H1 (cell line): ENCODE results near the gene NRSN2. TPM values are rescaled to one million over a fixed set of nuclear protein-coding genes. Genes with fewer than 3 reads are reported as not detected.

ENCODE experiments used
- CTCF ChIA-PET: fragments of 300-600 bp; sonication (Branson Sonifier 250); formaldehyde crosslinking; loops from one replicate; lab custom pipeline; 2021; ENCODE audit not compliant: partially characterized antibody; lab: Charles Lee
- POLR2A ChIA-PET: fragments of 300-600 bp; sonication (Branson Sonifier 250); formaldehyde crosslinking; loops from one replicate; lab custom pipeline; 2021; ENCODE audit warnings: inconsistent platforms; ENCODE audit not compliant: partially characterized antibody; lab: Charles Lee
- DNase-seq, 2 experiments: peaks; one replicate each; pipeline versions ENCODE4 v3.0.0 to v3.0.0-alpha.2; 2010 to 2022; ENCODE audit warnings: low spot score in 2 of 2, low read depth in 1 of 2, mixed read lengths in 1 of 2
- FAIRE-seq: peaks from 2 replicates; lab custom pipeline; 2011; peaks lifted over from hg19 to GRCh38; lab: Jason Lieb, UNC
- H2AFZ ChIP-seq: 2 replicates; pipeline ENCODE4 v1.8.1; 2012; ENCODE audit warnings: low read length, inconsistent platforms
- H2AK5ac ChIP-seq: 2 replicates; pipeline ENCODE4 v1.6.1; 2013; ENCODE audit warnings: low read depth, low read length
- H2BK120ac ChIP-seq: replicated peaks from 2 replicates; pipeline ENCODE3; 2013; ENCODE audit warnings: low read depth, low read length, inconsistent platforms
- H2BK12ac ChIP-seq: 2 replicates; pipeline ENCODE4 v1.6.1; 2013; ENCODE audit warnings: low read depth, low read length
- H2BK15ac ChIP-seq: 2 replicates; pipeline ENCODE4 v1.6.1; 2013; ENCODE audit warnings: low read length
- H2BK20ac ChIP-seq: 2 replicates; pipeline ENCODE4 v1.6.1; 2013; ENCODE audit warnings: low read length
- H2BK5ac ChIP-seq: 2 replicates; pipeline ENCODE4 v1.6.1; 2013; ENCODE audit warnings: low read depth, low read length
- H3K14ac ChIP-seq: 2 replicates; pipeline ENCODE4 v1.6.1; 2013; ENCODE audit warnings: inconsistent platforms; ENCODE audit not compliant: insufficient read length
- H3K18ac ChIP-seq: 2 replicates; pipeline ENCODE4 v1.6.1; 2013; ENCODE audit warnings: low read length; ENCODE audit errors: extremely low read depth
- H3K23ac ChIP-seq: 2 replicates; pipeline ENCODE4 v1.6.1; 2013; ENCODE audit warnings: inconsistent platforms; ENCODE audit not compliant: insufficient read length
- H3K23me2 ChIP-seq: 2 replicates; pipeline ENCODE4 v1.6.1; 2013; ENCODE audit warnings: low read depth, low read length
- H3K27ac ChIP-seq: 2 replicates; pipeline ENCODE4 v1.6.1; 2011; ENCODE audit warnings: low read depth, low read length, inconsistent platforms
- H3K27me3 ChIP-seq, 4 experiments: replicated peaks in 1 of 4; 1 replicate in 1 of 4; 2 replicates in 3 of 4; pipeline versions ENCODE4 v1.6.1 to v1.8.1; 2011 to 2013; ENCODE audit warnings: low read length in 3 of 4, mild to moderate bottlenecking in 3 of 4, inconsistent platforms in 2 of 4, mixed read lengths in 2 of 4, moderate library complexity in 1 of 4; ENCODE audit not compliant: control insufficient read depth in 3 of 4, insufficient read depth in 3 of 4; ENCODE audit errors: extremely low read depth in 1 of 4
- H3K36me3 ChIP-seq, 4 experiments: 2 replicates each; pipeline versions ENCODE4 v1.6.1 to v1.8.1; 2011 to 2013; ENCODE audit warnings: mild to moderate bottlenecking in 4 of 4, low read length in 3 of 4, moderate library complexity in 2 of 4, control low read depth in 1 of 4, inconsistent platforms in 1 of 4; ENCODE audit not compliant: insufficient read depth in 4 of 4, control insufficient read depth in 2 of 4
- H3K4ac ChIP-seq: replicated peaks from 2 replicates; pipeline ENCODE3; 2013; ENCODE audit warnings: low read length, low read depth, mixed read lengths, inconsistent platforms; ENCODE audit not compliant: insufficient read length
- H3K4me1 ChIP-seq, 4 experiments: replicated peaks in 1 of 4; 1 replicate in 1 of 4; 2 replicates in 3 of 4; pipeline versions ENCODE4 v1.6.1 to v1.8.1; 2011 to 2013; ENCODE audit warnings: low read length in 3 of 4, inconsistent platforms in 2 of 4, mixed read lengths in 1 of 4; ENCODE audit not compliant: insufficient read depth in 4 of 4, control insufficient read depth in 3 of 4
- H3K4me2 ChIP-seq, 2 experiments: 2 replicates each; pipeline versions ENCODE4 v1.6.1 to v1.8.1; 2011 to 2013; ENCODE audit warnings: low read depth in 2 of 2, low read length in 2 of 2, control low read depth in 1 of 2, inconsistent platforms in 1 of 2, mild to moderate bottlenecking in 1 of 2; ENCODE audit not compliant: insufficient read depth in 1 of 2
- H3K4me3 ChIP-seq, 4 experiments: fragments of 200-600, 300-600 bp in 1 of 4; sonication (generic), shearing (Covaris generic), sonication (Bioruptor Twin) in 1 of 4; 2 replicates each; pipeline versions ENCODE4 v1.5.1 to v1.8.1; 2011 to 2016; ENCODE audit warnings: low read length in 4 of 4, low read depth in 3 of 4, control low read depth in 2 of 4, inconsistent platforms in 2 of 4, mild to moderate bottlenecking in 2 of 4, mixed read lengths in 1 of 4, moderate library complexity in 1 of 4; ENCODE audit not compliant: insufficient read depth in 2 of 4; ENCODE audit errors: extremely low read depth in 1 of 4
- H3K56ac ChIP-seq: replicated peaks from 2 replicates; pipeline ENCODE3; 2013; ENCODE audit warnings: low read depth, mild to moderate bottlenecking, mixed read lengths, low read length, inconsistent platforms; ENCODE audit not compliant: insufficient read length
- H3K79me1 ChIP-seq: 2 replicates; pipeline ENCODE4 v1.6.1; 2013; ENCODE audit warnings: low read depth, low read length, control low read depth
- H3K79me2 ChIP-seq, 2 experiments: 2 replicates each; pipeline versions ENCODE4 v1.6.1 to v1.8.1; 2012 to 2013; ENCODE audit warnings: low read length in 2 of 2, mild to moderate bottlenecking in 2 of 2, inconsistent platforms in 1 of 2; ENCODE audit not compliant: insufficient read depth in 2 of 2, control insufficient read depth in 1 of 2
- H3K9ac ChIP-seq, 4 experiments: replicated peaks in 1 of 4; 1 replicate in 1 of 4; 2 replicates in 3 of 4; pipeline versions ENCODE4 v1.6.1 to v1.8.1; 2011 to 2013; ENCODE audit warnings: low read depth in 3 of 4, low read length in 3 of 4, control low read depth in 2 of 4, mild to moderate bottlenecking in 2 of 4, moderate library complexity in 2 of 4, inconsistent platforms in 1 of 4; ENCODE audit errors: extremely low read depth in 1 of 4
- H3K9me3 ChIP-seq, 2 experiments: 2 replicates each; pipeline versions ENCODE4 v1.6.1 to v1.8.1; 2012 to 2013; ENCODE audit warnings: mild to moderate bottlenecking in 2 of 2, moderate library complexity in 2 of 2, control low read depth in 1 of 2, inconsistent platforms in 1 of 2, low read depth in 1 of 2, low read length in 1 of 2, mixed read lengths in 1 of 2; ENCODE audit not compliant: insufficient read depth in 2 of 2
- H4K20me1 ChIP-seq, 2 experiments: replicated peaks in 1 of 2; 2 replicates each; pipeline versions ENCODE3 to v1.8.1; 2011 to 2013; ENCODE audit warnings: inconsistent platforms in 2 of 2, low read length in 2 of 2, mild to moderate bottlenecking in 1 of 2; ENCODE audit not compliant: insufficient read depth in 2 of 2, control insufficient read depth in 1 of 2
- H4K5ac ChIP-seq: 2 replicates; pipeline ENCODE4 v1.6.1; 2013; ENCODE audit warnings: low read length, low read depth, mixed read lengths, inconsistent platforms; ENCODE audit not compliant: insufficient read length
- H4K8ac ChIP-seq: 2 replicates; pipeline ENCODE4 v1.8.0; 2013; ENCODE audit warnings: mild to moderate bottlenecking, moderate library complexity, low read length, inconsistent platforms; ENCODE audit not compliant: insufficient read depth; ENCODE audit errors: extremely low read depth
- H4K91ac ChIP-seq: replicated peaks from 2 replicates; pipeline ENCODE3; 2013; ENCODE audit warnings: low read length, mixed read lengths, inconsistent platforms; ENCODE audit not compliant: insufficient read length
- BCL11A ChIP-seq, 2 experiments: IDR thresholded peaks; one replicate each; pipeline ENCODE4 v1.6.1; 2011; ENCODE audit warnings: low read depth in 2 of 2, low read length in 2 of 2, mild to moderate bottlenecking in 2 of 2
- EZH2 ChIP-seq: fragments of 200-600 bp; sonication (generic); IDR thresholded peaks from 2 replicates; pipeline ENCODE4 v1.7.1; 2012; ENCODE audit warnings: low read depth, mild to moderate bottlenecking, moderate library complexity, low read length, inconsistent platforms; ENCODE audit not compliant: severe bottlenecking
- FOSL1 ChIP-seq: IDR thresholded peaks from 2 replicates; pipeline ENCODE4 v1.6.1; 2011; ENCODE audit warnings: mild to moderate bottlenecking, low read depth, low read length, moderate library complexity; ENCODE audit not compliant: insufficient read depth
- PHF8 ChIP-seq: fragments of 200-600 bp; sonication (generic); conservative IDR thresholded peaks from 2 replicates; pipeline ENCODE4 v1.7.1; 2012; ENCODE audit warnings: low read depth, mild to moderate bottlenecking, inconsistent platforms, low read length, moderate library complexity
- POLR2AphosphoS5 ChIP-seq: IDR thresholded peaks from 2 replicates; pipeline ENCODE4 v1.6.1; 2011; ENCODE audit warnings: low read depth, low read length
- RAD21 ChIP-seq, 2 experiments: IDR thresholded peaks in 1 of 2; conservative IDR thresholded peaks in 1 of 2; 2 replicates each; pipeline ENCODE4 v1.6.1; 2011; ENCODE audit warnings: low read depth in 2 of 2, low read length in 2 of 2, improper control_type of control experiment in 1 of 2, inconsistent platforms in 1 of 2, mild to moderate bottlenecking in 1 of 2, moderate library complexity in 1 of 2
- RBBP5 ChIP-seq: IDR thresholded peaks from 2 replicates; pipeline ENCODE4 v1.7.1; 2012; ENCODE audit warnings: low read depth, mild to moderate bottlenecking, inconsistent platforms, low read length, moderate library complexity, borderline replicate concordance
- RFX5 ChIP-seq: IDR thresholded peaks from 2 replicates; pipeline ENCODE4 v1.6.1; 2011; ENCODE audit warnings: low read depth, low read length, improper control_type of control experiment, borderline replicate concordance
- SP2 ChIP-seq: IDR thresholded peaks from 2 replicates; pipeline ENCODE4 v1.6.1; 2012; ENCODE audit warnings: mild to moderate bottlenecking, low read length, inconsistent platforms
- SP4 ChIP-seq: IDR thresholded peaks from 2 replicates; pipeline ENCODE4 v1.6.1; 2012; ENCODE audit warnings: low read length, inconsistent platforms
- TAF7 ChIP-seq: optimal IDR thresholded peaks from 2 replicates; pipeline ENCODE3; 2011; ENCODE audit warnings: low read depth, mild to moderate bottlenecking, inconsistent platforms, low read length, moderate library complexity, borderline replicate concordance
- YY1 ChIP-seq: IDR thresholded peaks from 2 replicates; pipeline ENCODE4 v1.6.1; 2011; ENCODE audit warnings: low read depth, mild to moderate bottlenecking, low read length
- WGBS, 2 experiments: shearing (Covaris generic) in 1 of 2; methylation state at CpG; one replicate each; pipeline versions ENCODE4 v1.1.6 to v1.1.7; 2013 to 2015; ENCODE audit warnings: low lambda C conversion rate in 2 of 2, mixed read lengths in 2 of 2, inconsistent platforms in 1 of 2, low coverage in 1 of 2, missing lambda C conversion rate in 1 of 2; ENCODE audit not compliant: insufficient replicate concordance in 2 of 2, insufficient coverage in 1 of 2, insufficient read length in 1 of 2; ENCODE audit errors: extremely low coverage in 1 of 2, missing lambda C conversion rate in 1 of 2; 5-methylcytosine and 5-hydroxymethylcytosine counted together
- polyA plus RNA-seq, 7 experiments: library from polyadenylated mRNA; depleted of rRNA in 3 of 7; stranded (reverse) in 5 of 7; unstranded in 2 of 7; fragments of >200 nt in 5 of 7; fragments of 200-250 nt in 2 of 7; gene quantifications; 1 replicate in 5 of 7; 2 replicates in 1 of 7; 4 replicates in 1 of 7; pipeline versions ENCODE4 v1.2.1 to v1.2.3, GENCODE V29; 2011 to 2013; ENCODE audit warnings: missing spikeins in 2 of 7, mixed read lengths in 2 of 7
- total RNA-seq: library from RNA; stranded (reverse); fragmentation: NEBNext Ultra II Directional; extraction: Animal tissue kit (Norgen Biotek cat#: 25700); gene quantifications from 2 replicates; pipeline ENCODE4 v1.2.1, GENCODE V29; 2021

NRSN2 gene
- total and polyA plus RNA-seq, 2 of the 8 experiments (the other 6 are each of a cell fraction or from before 2014, with no cell fraction given) = 19.4 to 33.3 TPM

GRCh38 chr20:326645-327185, 20.2 kb upstream of the NRSN2 start:
- H2AK5ac ChIP-seq = no peak overlapping the region; the same call in 1 of the 2 replicates
- ChIA-PET POLR2A (interaction anchor here (0.7 to 7.7 kb wide), 13 partner anchors 11 to 121 kb away, joined by 3 to 97 read pairs (median 6); partner anchors contain the start of gene NRSN2), CTCF (interaction anchor here (1.0 to 3.9 kb wide), 3 partner anchors 11 to 60 kb away, joined by 3 to 12 read pairs (median 3); no protein-coding TSS in a partner anchor)
- peak overlapping the region; percentile 27 to 85 for H3K4me2 ChIP-seq
- peak overlapping the region; percentile 68 to 95 (median 91) for H3K4me3 ChIP-seq
- H2BK5ac ChIP-seq = peak overlapping the region; percentile 98
- H3K56ac ChIP-seq = peak overlapping the region; percentile 67
- peaks cover 19 to 30% of the 10 kb centered on the region in 2 experiments for H4K20me1 ChIP-seq
- peak overlapping the region; percentile 69 for H4K5ac ChIP-seq
- FAIRE-seq (no peak), DNase-seq (no peak)
- no peak overlapping the region; the same call in 1 of the 2 replicates for H2BK20ac ChIP-seq
- H3K79me2 ChIP-seq = peaks cover 7 to 31% of the 10 kb centered on the region in 2 experiments
- peak overlapping the region; percentile 76 for H3K4ac ChIP-seq
- peaks cover 12 to 33% (median 21%) of the 10 kb centered on the region in 4 experiments for H3K4me1 ChIP-seq
- peak overlapping the region; percentile 81; the same call in 1 of the 2 replicates for H2BK15ac ChIP-seq
- peaks cover 12% of the 10 kb centered on the region for H3K79me1 ChIP-seq
- H4K91ac ChIP-seq = peak overlapping the region; percentile 95
- H3K14ac ChIP-seq = no peak overlapping the region
- no peaks in the 10 kb centered on the region for H3K9me3 ChIP-seq
- H3K23me2 ChIP-seq = peaks cover 9% of the 10 kb centered on the region; the same call in 1 of the 2 replicates
- no peaks in the 10 kb centered on the region for H3K27me3 ChIP-seq
- no peak overlapping the region for H2AFZ ChIP-seq
- peak overlapping the region; percentile 90 for H3K27ac ChIP-seq
- H3K36me3 ChIP-seq = peaks cover 0 to 3% (median 0%) of the 10 kb centered on the region in 4 experiments; a peak in 1 of 8 replicates
- peak overlapping the region; percentile 19 to 94 (median 90) for H3K9ac ChIP-seq
- peak overlapping the region; percentile 91 for H3K18ac ChIP-seq
- WGBS, 2 experiments = 20% methylated on average over 1 of the region's 38 CpGs; no CpG with 5 or more reads in 1 of the 2 experiments
- no peak overlapping the region; the same call in 1 of the 2 replicates for H2BK12ac ChIP-seq
- peak overlapping the region; percentile 68 for H2BK120ac ChIP-seq
- H4K8ac ChIP-seq = peak overlapping the region; percentile 90
- H3K23ac ChIP-seq = no peak overlapping the region
- TF ChIP-seq PHF8 = peak; percentile 36
- no peak for TF ChIP-seq RAD21 (IDR thresholded peaks at IDR 0.05 in 1 of 2, conservative IDR thresholded peaks at IDR 0.05 in 1 of 2; ENCODE audit: low read depth in 2 of 2, low read length in 2 of 2)
- TF ChIP-seq EZH2 = no peak
- TF ChIP-seq FOSL1 = no peak
- no peak for TF ChIP-seq BCL11A (IDR thresholded peaks at IDR 0.05; ENCODE audit: low read depth in 2 of 2, low read length in 2 of 2)
- no peak for TF ChIP-seq TAF7
- no peak for TF ChIP-seq RFX5
- no peak for TF ChIP-seq SP4
- 0 out of 2 replicates have a peak, but pooled peaks have one; percentile 70 for TF ChIP-seq RBBP5
- no peak for TF ChIP-seq SP2
- no peak for TF ChIP-seq YY1
- TF ChIP-seq POLR2AphosphoS5 = peak; percentile 64; the same call in 1 of the 2 replicates
